Putamen (tissue), 1 donor: ENCODE data around the gene INO80B.
"Not testable (repeated sequence)": the region's sequence is repeated elsewhere in the genome, so short reads cannot be mapped to it uniquely, and the experiment has no call there.

Experiments used
- DNase-seq: peaks from one replicate; pipeline ENCODE4 v3.0.0-alpha.2; 2016; ENCODE audit warnings: low spot score

The INO80B gene

GRCh38 chr2:74426181-74426758 is 28.6 kb upstream of the INO80B start:
- DNase-seq: no peak

- no peak for DNase-seq
Measured at GRCh38 chr2:74427551-74427950, 27.3 kb upstream of the INO80B start.

GRCh38 chr2:74428675-74429074 is 26.2 kb upstream of the INO80B start:
- no peak for DNase-seq

GRCh38 chr2:74429487-74430451 is 25.1 kb upstream of the INO80B start:
- DNase-seq: no peak

- DNase-seq: no peak
Measured at GRCh38 chr2:74430502-74430901, 24.4 kb upstream of the INO80B start.

- no peak for DNase-seq
Measured at GRCh38 chr2:74436111-74436805, 18.6 kb upstream of the INO80B start.

- no peak for DNase-seq
Measured at GRCh38 chr2:74436848-74437695, 17.8 kb upstream of the INO80B start.

- no peak for DNase-seq
Measured at GRCh38 chr2:74438248-74438647, 16.6 kb upstream of the INO80B start.

- no peak for DNase-seq
Measured at GRCh38 chr2:74439373-74439772, 15.5 kb upstream of the INO80B start.

- peak; percentile 96 for DNase-seq
Measured at GRCh38 chr2:74439803-74440377, 15.0 kb upstream of the INO80B start.

GRCh38 chr2:74440378-74441169 is 14.3 kb upstream of the INO80B start:
- peak; percentile 94 for DNase-seq

- DNase-seq: no peak
Measured at GRCh38 chr2:74441170-74441689, 13.7 kb upstream of the INO80B start.

- no peak for DNase-seq
Measured at GRCh38 chr2:74441690-74442482, 13.0 kb upstream of the INO80B start, which contains the start of gene RTKN. Gene RTKN, minus strand, starts transcription at chr2:74441937. Its CDS starts 121 bp downstream, at chr2:74441816.

GRCh38 chr2:74442483-74443297 is 12.2 kb upstream of the INO80B start:
- not testable (repeated sequence) for DNase-seq

GRCh38 chr2:74444498-74445318 is 10.2 kb upstream of the INO80B start:
- DNase-seq: no peak

GRCh38 chr2:74447230-74447999 is 7.5 kb upstream of the INO80B start:
- DNase-seq: no peak

- DNase-seq: no peak
Measured at GRCh38 chr2:74448771-74449170, 6.1 kb upstream of the INO80B start.
